Activated CD4-positive, CD25-positive, alpha-beta regulatory T cell treated with anti-CD3 and anti-CD28 coated beads, Interleukin-2, amount 50 U/mL, for 24 hours (primary cell): ENCODE data around the gene PPP1R37.
A peak's percentile ranks its signal among the peaks of the same experiment; 100 is the strongest.

Experiments
- ATAC-seq, 2 donors: fragments of 150-1000 bp; cut with Tn5 transposase; one replicate each; pipeline ENCODE4 v1.10.0; 2021; ENCODE audit warnings: mild to moderate bottlenecking in 1 of 2, moderate library complexity in 1 of 2

The PPP1R37 gene, protein sequence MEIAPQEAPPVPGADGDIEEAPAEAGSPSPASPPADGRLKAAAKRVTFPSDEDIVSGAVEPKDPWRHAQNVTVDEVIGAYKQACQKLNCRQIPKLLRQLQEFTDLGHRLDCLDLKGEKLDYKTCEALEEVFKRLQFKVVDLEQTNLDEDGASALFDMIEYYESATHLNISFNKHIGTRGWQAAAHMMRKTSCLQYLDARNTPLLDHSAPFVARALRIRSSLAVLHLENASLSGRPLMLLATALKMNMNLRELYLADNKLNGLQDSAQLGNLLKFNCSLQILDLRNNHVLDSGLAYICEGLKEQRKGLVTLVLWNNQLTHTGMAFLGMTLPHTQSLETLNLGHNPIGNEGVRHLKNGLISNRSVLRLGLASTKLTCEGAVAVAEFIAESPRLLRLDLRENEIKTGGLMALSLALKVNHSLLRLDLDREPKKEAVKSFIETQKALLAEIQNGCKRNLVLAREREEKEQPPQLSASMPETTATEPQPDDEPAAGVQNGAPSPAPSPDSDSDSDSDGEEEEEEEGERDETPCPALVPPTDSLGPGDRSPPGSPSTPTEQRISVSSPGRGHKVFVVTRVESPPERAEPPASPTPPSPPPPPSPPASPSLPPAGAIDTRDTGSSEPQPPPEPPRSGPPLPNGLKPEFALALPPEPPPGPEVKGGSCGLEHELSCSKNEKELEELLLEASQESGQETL

DNA sequence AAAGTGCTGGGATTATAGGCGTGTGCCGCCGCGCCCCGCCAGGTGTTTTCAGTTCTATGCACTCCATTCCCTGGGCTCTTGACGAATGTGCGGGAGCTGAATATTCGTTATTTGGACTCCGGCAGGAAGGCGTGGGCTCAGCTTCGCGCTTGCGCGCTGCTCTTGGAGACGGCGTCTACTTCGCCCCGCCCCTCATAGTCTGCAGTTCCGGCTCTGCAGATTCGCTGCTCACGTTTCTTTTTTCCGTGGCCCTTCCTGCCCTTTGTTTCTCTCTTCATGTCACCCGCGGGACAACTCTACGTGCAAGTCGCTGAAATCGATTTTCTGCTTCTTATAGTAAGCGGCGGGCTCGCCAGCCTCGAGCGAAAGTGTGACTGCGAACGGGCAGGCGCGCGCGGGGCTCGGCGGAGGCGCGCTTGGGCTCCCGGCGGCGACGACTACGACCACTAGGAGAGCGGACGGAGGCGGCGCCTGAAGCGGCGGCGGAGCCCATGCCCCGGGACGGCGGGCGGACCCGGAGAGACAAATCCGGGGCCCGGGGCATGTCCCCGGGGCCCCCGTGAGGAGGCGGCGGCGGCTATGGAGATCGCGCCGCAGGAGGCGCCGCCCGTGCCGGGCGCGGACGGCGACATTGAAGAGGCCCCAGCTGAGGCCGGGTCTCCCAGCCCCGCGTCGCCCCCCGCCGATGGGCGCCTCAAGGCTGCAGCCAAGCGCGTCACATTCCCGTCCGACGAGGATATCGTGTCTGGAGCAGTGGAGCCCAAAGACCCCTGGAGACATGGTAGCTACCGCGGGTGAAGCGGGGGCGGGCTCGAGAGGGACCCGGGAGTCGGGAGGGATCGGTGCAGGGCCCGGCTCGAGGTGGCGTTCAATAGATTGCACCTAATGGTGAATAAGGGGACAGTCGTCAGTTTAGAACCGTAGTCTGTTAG is at the start of gene PPP1R37:
PPP1R37 (plus strand) TSS at position 433 of the 932 bp plus-strand sequence; CDS start at position 580, 147 bp downstream.
- peak; percentile 72 to 78 for ATAC-seq

DNA sequence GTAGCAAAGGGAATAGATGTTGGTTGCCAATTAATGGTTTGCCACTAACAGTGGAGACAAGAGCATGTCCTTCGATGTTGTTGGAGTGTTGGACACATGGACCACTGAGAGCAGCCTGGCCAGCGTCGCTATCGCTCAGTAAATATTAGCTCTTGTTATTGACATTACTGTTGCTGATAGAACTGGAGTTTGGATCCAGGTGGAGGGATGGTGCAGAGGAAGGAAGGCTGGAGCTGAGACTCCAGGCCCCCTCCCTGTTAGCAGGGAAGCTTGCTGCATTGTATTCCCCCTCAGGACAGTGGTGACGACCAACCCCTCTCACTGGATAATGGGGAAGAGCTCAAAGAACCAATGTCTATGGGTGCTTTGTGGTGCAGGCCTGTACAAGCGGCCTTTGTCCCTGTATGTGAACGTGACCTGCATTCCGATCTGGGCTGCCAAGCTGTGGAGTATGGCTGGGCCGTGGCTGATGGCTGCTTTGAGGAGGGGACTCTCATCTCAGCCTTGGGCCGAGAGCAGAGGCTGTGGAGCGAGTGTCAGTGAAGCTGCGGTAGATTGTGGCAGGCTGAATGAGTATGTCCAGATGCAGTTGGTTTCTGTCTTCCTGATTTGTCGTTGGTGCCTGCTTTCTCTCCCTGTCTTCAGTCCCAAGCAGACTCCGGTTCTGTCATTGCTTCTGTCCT is 47.2 kb upstream of the PPP1R37 start:
- ATAC-seq: no peak

DNA sequence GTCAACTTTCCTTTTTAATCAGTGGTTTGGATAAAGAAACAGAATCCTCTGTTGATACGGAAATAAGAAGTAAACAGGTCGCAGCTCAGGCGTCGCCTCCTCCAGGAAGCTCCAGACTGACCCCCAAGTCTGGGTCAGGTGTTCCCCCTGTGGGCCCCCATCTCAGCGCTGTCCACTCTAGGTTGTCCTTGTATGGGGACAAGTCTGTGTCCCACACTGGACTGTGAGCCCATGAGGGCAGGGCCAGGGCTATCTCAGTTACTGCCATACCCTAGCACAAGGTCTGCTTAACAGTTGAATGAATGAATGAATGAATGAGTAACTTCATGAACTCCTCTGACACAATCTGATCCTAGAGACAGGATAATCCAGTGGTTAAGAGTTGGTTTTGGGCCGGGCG is 46.6 kb upstream of the PPP1R37 start:
- ATAC-seq: no peak

DNA sequence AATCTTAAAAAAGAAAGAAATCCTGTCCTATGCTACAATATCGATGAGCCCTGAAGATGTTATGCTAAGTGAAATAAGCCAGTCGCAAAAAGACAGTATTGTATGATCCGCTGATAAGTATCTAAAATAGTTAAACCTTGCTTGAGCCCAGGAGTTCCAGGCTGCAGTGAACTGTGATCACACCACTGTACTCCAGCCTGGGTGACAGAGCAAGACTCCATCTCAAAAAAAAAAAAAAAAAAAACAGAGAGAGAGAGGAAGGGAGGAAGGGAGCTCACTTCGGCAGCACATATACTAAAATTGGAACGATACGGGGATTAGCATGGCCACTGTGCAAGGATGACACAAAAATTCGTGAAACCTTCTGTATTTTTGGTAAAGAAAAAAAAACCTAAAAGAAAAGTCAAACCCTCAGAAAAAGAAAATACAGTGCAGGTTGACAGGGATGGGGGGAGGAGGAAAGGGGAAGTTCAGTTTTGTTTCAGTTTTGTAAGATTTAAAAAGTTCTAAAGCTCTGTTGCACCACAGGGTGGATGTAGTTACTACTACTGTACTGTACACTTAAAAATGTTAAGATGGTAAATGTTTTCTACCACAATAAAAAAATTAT is 45.7 kb upstream of the PPP1R37 start:
- ATAC-seq: peak in 1 of 2 donors; percentile 55

DNA sequence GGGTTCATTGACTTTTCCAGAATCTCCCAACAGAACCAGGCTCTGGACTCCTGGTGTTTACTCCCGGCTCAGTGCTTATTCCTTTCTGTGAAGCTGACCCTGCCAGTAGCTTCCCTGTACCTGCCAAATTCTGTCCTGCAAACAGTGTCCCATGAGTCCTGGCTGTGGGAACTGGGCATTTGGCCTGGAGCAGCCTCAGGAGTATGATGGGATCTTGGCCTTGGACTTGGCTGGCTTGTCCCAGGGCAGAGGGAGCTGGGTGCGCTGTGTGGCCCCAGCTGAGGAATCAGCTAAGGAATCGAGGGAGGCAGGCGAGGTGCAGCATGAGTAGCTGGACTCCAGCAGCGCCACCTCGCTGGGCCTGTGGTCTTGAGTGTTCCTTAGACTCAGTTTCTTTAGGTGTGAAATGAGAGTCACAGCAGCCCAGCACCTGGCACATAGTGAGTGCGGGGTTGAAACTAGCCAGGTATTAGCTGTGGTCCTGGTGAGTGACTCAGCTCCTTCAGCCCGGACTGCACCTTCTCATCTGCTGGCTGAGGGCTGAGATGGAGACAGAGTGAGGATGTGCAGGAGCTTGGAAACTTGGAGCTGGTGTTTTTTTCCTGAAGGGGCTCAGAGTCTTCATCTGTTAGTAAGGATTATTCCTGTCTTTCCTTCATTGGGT is 43.8 kb upstream of the PPP1R37 start:
- ATAC-seq: peak in 1 of 2 donors; percentile 13

DNA sequence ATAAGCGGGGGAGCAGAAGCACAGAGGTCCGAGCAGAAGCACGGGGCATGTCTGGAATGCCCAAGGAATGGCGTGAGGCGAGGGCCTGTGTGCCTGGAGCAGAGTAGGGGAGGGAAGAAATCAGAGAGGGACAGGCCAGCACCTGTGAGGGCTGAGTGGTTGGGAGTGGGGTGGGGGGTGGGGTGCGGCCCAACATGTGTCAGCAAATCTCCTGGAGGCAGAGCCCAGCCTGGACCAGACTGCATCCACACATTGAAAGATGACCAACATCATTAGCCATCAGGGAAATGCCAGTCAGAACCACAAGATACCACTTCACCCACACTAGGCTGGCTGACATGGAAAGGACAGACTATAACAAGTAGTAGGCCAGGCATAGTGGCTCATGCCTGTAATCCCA is 42.9 kb upstream of the PPP1R37 start:
- no peak for ATAC-seq

DNA sequence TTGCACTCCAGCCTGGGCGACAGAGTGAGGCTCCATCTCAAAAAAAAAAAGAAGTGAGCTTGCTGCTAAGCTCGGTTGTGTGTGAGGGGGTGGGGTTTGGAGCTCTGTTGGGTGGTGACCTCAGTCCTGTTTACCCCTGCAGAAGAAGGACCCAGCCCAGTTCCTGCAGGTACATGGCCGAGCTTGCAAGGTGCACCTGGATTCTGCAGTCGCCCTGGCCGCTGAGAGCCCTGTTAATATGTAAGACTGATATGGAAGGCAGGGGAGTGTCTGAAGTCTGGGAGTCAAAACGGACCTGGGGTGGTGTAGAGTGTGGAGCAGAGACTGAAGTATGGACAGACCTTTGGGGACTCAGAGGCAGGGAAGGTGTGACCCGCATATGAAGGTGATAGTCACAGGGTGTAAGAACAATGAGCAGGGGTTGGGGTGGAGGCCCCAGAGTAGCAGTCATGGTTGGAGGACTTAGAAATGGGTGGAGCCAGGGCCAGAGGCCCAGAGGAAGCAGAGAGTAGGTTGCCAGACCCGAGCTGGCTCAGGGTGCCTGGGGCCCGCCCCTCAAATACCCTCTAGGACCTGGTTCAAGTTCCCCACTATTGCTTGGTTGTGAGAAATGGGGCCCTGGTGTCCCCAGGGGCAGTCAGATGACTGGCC is 40.9 kb upstream of the PPP1R37 start:
- ATAC-seq: no peak

DNA sequence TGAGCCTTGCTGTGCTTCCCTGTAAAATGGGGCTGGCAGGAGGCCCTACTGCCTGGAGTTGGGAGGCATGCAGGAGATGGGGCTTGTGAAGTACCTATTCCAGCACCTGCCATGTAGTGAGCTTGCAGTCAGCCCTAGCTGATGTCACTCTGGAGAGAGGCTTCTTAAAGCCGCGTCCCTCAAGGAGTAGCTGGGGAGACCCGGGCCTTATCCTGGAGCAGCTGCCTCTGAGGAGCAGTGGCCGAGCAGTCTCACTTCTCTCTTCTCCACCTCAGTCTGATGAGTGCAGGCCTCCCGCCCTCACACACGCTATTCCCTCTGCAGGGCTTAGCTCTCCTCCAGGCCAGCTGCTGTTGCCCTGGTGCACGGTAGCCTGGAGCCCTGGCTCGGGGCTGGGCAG is 36.1 kb upstream of the PPP1R37 start:
- no peak for ATAC-seq

DNA sequence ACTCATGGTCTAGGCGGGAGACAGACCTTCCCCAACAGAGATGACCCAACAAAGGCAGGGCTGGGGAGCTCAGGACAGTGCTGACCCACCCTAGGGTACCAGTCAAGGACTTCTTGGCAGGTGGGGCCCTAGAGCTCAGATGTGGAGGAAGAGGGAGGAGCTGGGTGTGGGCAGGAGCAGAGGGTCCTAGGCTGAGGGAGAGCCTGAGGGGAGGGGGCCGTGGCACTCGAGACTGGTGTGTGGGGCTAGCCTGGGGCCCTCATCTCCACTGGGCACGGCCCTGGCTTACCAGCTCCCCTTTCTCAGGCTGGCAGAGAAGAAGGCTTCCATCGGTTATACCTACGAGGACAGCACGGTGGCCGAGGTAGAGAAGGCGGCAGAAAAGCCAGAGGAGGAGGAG is 35.5 kb upstream of the PPP1R37 start:
- no peak for ATAC-seq

DNA sequence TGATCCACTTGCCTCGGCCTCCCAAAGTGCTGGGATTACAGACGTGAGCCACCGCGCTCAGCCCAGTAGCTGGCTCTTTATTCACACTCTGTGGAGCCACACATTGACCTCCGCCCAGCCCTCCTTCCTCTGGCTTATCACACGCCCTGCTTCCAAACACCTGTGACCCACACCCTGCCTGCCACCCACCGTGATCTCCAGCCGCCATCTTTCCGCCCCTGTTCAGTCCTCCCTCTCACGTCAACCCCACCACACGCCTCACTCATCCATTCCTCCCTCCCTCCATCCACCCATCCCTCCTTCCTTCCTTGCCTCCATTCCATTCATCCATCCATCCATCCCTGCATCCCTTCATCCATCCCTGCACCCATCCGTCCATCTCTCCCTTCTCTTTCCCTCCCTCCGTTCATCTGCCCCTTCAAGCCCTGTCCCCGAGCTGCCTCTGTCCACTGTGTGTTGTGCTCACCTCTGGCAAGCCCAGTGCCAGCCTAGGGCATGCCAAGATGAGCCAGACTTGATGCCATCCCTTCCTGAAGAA is 34.3 kb upstream of the PPP1R37 start:
- ATAC-seq: no peak

DNA sequence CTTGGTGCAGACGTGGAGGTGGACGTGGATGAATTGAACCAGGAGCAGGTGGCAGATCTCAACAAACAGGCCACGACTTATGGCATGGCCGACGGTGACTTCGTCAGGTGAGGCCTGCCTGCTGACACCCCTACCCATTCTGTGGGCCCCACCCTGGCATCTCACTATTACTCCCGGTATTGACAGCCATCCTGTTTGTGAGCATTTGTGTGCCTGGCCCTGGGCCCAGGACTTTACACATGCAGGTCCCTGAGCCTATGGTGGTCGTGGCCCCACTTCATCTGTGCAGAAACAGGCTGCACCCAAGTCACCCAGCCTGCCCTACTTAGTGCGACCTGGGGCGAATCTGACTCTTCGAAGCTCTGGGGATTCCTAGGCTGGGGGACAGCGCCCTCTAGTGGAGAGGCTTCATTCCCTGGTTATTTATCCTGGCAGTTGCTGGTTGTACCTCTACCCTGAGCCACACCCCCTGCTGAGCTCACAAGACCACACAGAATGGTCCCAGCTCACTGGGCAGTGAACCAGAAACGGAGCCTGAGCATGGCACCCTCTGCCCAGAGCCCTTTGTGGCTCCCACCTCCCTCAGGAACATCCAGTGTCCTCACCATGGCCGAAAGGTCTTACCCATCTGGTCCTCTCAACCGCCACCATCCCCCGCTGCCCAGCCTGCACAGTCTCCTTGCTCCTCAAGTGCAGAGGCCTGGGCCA is 33.6 kb upstream of the PPP1R37 start:
- peak; percentile 82 to 84 for ATAC-seq

DNA sequence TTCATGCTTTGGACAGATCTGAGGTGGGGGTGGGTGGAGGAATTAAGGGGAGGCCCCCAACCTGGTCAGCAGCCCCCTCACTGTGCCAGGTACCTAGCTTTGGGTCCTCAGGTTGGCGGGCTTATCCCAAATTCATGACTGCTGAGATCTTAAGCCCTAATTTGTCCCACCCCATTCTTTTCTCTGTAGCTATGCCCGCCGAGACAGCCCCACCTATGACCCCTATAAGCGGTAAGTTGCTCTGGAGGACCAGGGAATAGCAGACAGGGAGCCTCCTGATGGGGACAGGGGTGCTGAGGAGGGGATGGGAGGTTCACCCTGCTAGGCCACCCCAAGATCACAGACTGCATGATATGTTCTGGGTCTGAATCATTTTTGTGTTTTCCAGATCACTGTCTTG is 31.0 kb upstream of the PPP1R37 start:
- ATAC-seq: no peak

DNA sequence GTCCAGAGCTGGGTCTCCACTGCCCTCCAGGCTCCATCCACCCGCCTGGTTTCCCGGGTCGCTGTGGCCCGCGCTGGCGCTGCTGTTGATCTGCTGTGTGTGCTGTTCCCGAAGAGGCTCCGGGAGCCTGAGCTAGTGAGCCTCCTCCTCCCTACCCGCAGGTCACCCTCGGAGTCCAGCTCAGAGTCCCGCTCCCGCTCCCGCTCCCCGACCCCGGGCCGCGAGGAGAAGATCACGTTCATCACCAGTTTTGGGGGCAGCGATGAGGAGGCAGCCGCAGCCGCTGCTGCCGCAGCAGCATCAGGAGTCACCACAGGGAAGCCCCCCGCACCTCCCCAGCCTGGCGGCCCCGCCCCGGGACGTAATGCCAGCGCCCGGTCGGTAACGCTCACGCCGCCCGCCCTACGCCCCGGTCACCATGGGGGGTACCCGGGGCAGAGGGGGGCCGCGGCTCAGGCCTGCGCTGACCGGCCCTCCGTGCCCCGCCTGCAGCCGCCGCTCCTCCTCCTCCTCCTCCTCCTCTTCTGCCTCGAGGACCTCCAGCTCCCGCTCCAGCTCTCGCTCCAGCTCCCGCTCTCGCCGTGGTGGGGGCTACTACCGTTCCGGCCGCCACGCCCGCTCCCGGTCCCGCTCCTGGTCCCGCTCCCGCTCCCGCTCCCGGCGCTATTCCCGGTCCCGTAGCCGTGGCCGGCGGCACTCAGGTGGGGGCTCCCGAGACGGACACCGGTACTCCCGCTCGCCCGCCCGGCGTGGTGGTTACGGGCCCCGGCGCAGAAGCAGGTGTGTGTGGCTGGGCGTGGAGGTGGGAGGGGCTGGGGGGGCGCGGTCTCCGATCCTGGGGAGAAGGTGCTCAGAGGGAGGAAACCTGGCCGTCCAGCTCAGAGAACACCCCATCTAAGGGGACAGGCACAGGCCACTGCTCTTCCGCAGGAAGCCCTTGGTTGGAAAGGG is 28.9 kb upstream of the PPP1R37 start:
- no peak for ATAC-seq

DNA sequence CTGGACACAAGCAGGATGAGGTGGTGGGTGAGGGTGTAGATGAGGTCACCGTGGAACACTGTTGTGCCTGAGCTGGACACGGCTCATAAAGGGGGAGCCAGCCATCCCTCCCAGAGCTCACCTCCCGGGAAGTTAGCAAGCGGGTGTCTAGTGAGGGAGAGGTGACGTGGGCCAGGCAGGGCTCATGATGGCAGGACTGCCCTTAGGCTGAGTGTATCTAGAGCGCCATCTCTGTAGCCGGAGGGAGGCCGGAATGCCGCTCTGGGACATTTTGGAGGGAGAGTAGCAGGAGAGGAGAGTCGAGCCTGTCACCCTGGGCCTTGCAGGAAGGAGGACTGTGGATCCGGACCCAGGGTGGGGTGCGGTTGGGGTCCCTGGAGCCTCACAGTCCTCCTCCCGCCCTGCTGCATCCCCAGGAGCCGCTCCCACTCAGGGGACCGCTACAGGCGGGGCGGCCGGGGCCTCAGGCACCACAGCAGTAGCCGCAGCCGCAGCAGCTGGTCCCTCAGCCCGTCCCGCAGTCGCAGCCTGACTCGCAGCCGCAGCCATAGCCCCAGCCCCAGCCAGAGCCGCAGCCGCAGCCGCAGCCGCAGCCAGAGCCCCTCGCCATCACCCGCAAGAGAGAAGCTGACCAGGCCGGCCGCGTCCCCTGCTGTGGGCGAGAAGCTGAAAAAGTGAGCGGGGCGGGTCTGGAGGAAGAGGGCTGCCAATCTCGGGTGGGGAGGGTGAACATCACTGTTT is 25.9 kb upstream of the PPP1R37 start:
- ATAC-seq: no peak

DNA sequence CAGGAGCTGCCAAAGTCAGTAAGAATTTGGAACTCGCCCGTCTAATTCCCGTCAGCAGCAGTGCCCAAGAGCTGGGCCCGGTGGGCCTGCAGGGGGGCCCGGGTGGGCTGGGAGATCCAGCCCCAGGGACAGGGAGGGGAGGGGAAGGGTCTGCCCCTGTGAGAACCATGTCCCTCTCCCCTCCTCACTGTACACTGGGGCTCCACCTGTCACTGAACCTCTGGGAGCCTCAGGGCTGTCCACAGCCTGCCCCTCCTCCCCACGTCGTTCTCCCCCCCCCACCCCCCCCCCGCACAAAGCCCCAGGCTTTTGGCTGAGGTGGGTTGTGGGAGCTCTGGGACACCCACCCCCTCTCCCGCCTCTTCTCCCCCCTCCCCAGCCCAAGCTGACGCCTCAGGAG is 24.9 kb upstream of the PPP1R37 start:
- ATAC-seq: no peak

DNA sequence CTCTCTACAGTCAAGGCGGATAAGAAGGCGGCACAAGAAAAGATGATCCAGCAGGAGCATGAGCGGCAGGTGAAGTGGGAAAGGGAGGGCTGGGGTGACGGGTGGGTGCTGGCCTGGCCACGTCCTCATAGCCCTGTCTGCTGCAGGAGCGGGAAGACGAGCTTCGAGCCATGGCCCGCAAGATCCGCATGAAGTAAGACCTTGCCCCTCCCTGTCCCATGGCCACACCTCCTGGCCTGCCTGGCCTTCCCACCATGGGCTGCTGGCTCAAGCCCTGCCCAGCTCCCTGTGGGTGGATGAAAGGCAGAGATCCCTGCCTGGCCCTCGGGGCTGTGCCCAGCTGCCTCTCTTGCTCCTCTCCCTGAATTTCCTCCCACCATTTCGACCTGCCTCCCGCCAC is 23.9 kb upstream of the PPP1R37 start:
- no peak for ATAC-seq

DNA sequence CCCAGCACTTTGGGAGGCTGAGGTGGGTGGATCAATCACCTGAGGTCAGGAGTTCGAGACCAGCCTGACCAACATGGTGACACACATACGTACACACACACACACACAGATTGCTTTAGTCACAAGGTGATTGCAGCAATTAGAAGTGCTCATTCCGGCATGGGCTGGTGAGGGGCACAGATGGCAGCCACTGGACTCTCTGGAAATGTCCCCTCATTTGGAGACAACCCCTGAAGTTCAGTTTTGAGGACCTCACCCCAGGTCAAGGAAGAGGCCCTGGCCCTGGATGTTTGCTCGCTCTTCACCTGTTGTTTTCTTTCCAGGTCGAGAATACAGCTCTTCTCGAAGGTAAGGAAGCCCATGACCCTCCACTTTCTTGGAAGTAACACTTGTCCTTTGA is 22.8 kb upstream of the PPP1R37 start:
- no peak for ATAC-seq
